ENCODE data around the gene TMEM208. TPM values are rescaled to one million over a fixed set of nuclear protein-coding genes. Genes with fewer than 3 reads are reported as not detected.

Gene TMEM208
- total RNA-seq, 1 donor from 2014 or later = 42.6 TPM

GRCh38 chr16:67235816-67236562 lies 9.1 kb downstream of the TMEM208 start:
- Mint-ChIP-seq H3K27ac (ENCODE audit: unreplicated experiment) (peak overlapping the region; percentile 23), H3K27me3 (ENCODE audit: unreplicated experiment) (peaks cover 5% of the 10 kb centered on the region), H3K4me1 (ENCODE audit: low read depth, unreplicated experiment) (no peaks in the 10 kb centered on the region), H3K4me3 (ENCODE audit: unreplicated experiment) (peak overlapping the region; percentile 74), H3K9me3 (ENCODE audit: unreplicated experiment) (no peaks in the 10 kb centered on the region), H3K36me3 (ENCODE audit: unreplicated experiment) (no peaks in the 10 kb centered on the region)
- TF ChIP-seq, protein P1, sequence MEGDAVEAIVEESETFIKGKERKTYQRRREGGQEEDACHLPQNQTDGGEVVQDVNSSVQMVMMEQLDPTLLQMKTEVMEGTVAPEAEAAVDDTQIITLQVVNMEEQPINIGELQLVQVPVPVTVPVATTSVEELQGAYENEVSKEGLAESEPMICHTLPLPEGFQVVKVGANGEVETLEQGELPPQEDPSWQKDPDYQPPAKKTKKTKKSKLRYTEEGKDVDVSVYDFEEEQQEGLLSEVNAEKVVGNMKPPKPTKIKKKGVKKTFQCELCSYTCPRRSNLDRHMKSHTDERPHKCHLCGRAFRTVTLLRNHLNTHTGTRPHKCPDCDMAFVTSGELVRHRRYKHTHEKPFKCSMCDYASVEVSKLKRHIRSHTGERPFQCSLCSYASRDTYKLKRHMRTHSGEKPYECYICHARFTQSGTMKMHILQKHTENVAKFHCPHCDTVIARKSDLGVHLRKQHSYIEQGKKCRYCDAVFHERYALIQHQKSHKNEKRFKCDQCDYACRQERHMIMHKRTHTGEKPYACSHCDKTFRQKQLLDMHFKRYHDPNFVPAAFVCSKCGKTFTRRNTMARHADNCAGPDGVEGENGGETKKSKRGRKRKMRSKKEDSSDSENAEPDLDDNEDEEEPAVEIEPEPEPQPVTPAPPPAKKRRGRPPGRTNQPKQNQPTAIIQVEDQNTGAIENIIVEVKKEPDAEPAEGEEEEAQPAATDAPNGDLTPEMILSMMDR (IDR thresholded peaks at IDR 0.05; ENCODE audit: partially characterized antibody, unreplicated experiment) = no peak
- no peak for DNase-seq

DNA sequence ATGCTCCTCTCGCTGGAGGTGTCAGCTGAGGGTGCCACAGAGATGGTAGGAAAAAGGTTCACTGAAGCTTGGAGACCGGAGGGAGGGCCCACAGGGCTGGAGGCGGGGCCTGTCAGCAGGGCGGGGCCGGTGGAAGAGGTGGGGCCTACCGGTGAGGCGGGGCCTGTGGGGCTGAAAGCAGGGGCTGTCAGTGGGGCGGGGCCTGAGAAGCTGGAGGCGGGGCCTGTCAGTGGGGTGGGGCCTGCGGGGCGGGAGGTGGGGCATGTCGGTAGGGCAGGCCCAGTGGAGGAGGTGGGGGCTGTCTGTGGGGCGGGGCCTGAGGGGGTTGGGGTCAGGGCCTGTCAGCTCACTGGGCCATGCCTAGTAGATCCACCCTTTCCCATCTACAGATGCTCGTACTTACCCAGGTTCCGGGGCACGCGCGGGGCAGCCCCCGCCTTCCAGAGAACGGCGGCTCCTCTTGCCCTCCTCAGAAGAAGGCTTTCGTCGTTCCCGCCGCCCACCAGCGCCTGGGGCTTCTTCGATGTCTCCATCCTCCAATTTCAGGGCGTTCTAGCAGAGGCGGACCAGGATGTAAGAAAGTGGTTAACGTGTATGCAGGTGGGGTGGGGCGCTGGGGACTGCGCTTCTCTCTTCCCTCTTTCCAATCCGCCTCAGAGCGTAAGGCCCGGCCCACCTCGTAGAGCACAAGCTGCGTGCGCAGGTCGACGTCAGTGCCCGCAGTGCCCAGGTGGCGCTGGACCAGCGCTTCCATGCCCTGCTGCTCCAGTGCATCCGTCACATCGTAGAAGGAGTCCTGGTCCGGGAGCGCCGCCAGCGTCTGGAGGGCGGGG lies 9.8 kb downstream of the TMEM208 start:
- Mint-ChIP-seq H3K36me3 (ENCODE audit: unreplicated experiment) (no peaks in the 10 kb centered on the region), H3K27me3 (ENCODE audit: unreplicated experiment) (peaks cover 5% of the 10 kb centered on the region), H3K9me3 (ENCODE audit: unreplicated experiment) (no peaks in the 10 kb centered on the region), H3K4me3 (ENCODE audit: unreplicated experiment) (peak overlapping the region; percentile 74), H3K4me1 (ENCODE audit: low read depth, unreplicated experiment) (no peaks in the 10 kb centered on the region), H3K27ac (ENCODE audit: unreplicated experiment) (peak overlapping the region; percentile 33)
- DNase-seq = peak; percentile 83
- TF ChIP-seq, protein P1 (IDR thresholded peaks at IDR 0.05; ENCODE audit: partially characterized antibody, unreplicated experiment) = no peak

GRCh38 chr16:67237396-67238277 lies 10.7 kb downstream of the TMEM208 start:
- Mint-ChIP-seq H3K36me3 (ENCODE audit: unreplicated experiment) (no peaks in the 10 kb centered on the region), H3K4me3 (ENCODE audit: unreplicated experiment) (no peak overlapping the region)

DNA sequence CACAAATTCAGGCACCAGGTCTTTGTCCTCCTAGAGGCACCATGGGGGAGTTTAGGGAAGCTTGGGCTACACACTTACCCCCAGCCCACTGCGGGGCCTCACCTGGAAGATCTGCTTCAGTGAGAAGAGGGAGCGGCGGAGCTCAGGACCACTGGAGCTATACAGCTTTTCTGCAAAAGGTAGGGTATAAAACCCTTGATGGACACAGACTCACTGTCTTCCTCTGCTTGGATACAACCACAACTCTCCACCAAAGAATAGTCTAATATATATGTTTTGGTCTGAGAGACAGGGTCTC lies 11.3 kb downstream of the TMEM208 start:
- TF ChIP-seq, protein P1 (IDR thresholded peaks at IDR 0.05; ENCODE audit: partially characterized antibody, unreplicated experiment) = no peak
- no peaks in the 10 kb centered on the region for H3K36me3 Mint-ChIP-seq (ENCODE audit: unreplicated experiment)
- DNase-seq = no peak
- H3K27me3 Mint-ChIP-seq (ENCODE audit: unreplicated experiment) = peaks cover 5% of the 10 kb centered on the region
- H3K9me3 Mint-ChIP-seq (ENCODE audit: unreplicated experiment) = no peaks in the 10 kb centered on the region
- no peak overlapping the region for H3K4me3 Mint-ChIP-seq (ENCODE audit: unreplicated experiment)
- no peak overlapping the region for H3K27ac Mint-ChIP-seq (ENCODE audit: unreplicated experiment)
- H3K4me1 Mint-ChIP-seq (ENCODE audit: low read depth, unreplicated experiment) = no peaks in the 10 kb centered on the region

More at GRCh38 chr16:67237396-67238277, 10.7 kb downstream of the TMEM208 start:
- no peaks in the 10 kb centered on the region for H3K9me3 Mint-ChIP-seq (ENCODE audit: unreplicated experiment)
- H3K27me3 Mint-ChIP-seq (ENCODE audit: unreplicated experiment) = peaks cover 5% of the 10 kb centered on the region
- DNase-seq = no peak
- no peaks in the 10 kb centered on the region for H3K4me1 Mint-ChIP-seq (ENCODE audit: low read depth, unreplicated experiment)
- TF ChIP-seq, protein P1 (IDR thresholded peaks at IDR 0.05; ENCODE audit: partially characterized antibody, unreplicated experiment) = no peak
- peak overlapping the region; percentile 33 for H3K27ac Mint-ChIP-seq (ENCODE audit: unreplicated experiment)

All from glutamatergic neuron (in vitro differentiated cells).